ENCODE results near the gene ABAT. TPM values are rescaled to one million over a fixed set of nuclear protein-coding genes. Genes with fewer than 3 reads are reported as not detected.
"Not testable (repeated sequence)": the region's sequence is repeated elsewhere in the genome, so short reads cannot be mapped to it uniquely, and the experiment has no call there.

ABAT gene
- total and polyA plus RNA-seq, 5 donors = 10.9 to 42.4 (median 16.8) TPM

DNA sequence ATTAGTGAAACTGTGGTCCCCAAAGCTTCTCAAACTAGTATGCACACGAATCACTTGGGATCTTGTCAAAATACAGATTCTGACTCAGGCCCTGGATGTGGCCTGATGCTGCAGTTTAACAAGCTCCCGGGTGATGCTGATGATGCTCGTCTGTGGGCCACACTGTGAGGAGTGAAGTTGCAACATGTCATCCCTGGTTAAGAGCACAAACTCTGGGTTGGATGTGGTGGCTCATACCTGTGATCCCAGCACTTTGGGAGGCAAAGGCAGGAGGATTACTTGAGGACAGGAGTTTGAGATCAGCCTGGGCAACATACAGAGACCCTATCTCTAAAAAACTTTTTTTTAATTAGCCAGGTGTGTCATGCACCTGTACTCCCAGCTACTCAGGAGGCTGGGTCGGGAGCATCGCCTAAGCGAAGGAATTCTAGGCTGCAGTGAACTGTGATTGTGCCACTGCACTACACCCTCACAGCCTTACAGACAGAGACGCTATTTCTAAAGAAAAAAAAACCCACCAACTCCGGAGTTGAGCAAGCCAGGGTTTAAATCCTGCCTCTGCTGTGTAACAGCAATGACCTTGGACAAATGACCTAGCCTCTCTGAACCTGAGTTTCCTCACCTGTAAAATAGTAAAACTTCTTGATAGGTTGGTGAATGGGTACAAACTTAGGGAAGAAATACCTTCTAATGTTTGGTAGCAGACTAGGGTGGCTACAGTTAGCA, 24.4 kb upstream of the ABAT start:
- Histone ChIP-seq H3K27ac (ENCODE audit: low read length) (no peak overlapping the region), H3K27me3 (ENCODE audit: control insufficient read depth, insufficient read depth) (no peaks in the 10 kb centered on the region), H3K4me3 (ENCODE audit: low read length) (no peak overlapping the region), H3K9me3 (ENCODE audit: control insufficient read depth, low read length) (no peaks in the 10 kb centered on the region), H3K4me1 (ENCODE audit: control insufficient read depth, insufficient read depth, low read length) (no peaks in the 10 kb centered on the region)
- DNase-seq (no peak), ATAC-seq (no peak)
- intact Hi-C loops (cut with DNase I) = loop anchor here in 1 of 4 donors (10.0 kb wide), 1 partner anchor 235 kb away; the partner anchor contains the start of gene LITAFD
- 79% methylated on average over 8 of the region's 8 CpGs for WGBS

DNA sequence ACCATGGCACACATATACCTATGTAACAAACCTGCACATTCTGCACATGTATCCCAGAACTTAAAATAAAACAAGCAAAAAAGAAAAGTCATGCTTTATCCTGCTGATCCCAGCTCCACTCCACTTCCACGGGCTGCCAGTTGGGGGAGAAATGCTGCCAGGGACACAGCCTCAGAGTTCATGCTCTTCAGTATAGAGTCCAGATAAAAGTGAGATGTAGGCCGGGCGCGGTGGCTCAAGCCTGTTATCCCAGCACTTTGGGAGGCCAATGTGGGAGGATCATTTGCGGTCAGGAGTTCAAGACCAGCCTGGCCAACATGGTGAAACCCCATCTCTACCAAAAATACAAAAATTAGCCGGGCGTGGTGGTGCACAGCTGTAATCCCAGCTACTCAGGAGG, 22.5 kb upstream of the ABAT start:
- H3K27me3 ChIP-seq (ENCODE audit: control insufficient read depth, insufficient read depth); DNase-seq; H3K9me3 ChIP-seq (ENCODE audit: control insufficient read depth, low read length); H3K27ac ChIP-seq (ENCODE audit: low read length); H3K4me3 ChIP-seq (ENCODE audit: low read length); H3K4me1 ChIP-seq (ENCODE audit: control insufficient read depth, insufficient read depth, low read length): not testable (repeated sequence)
- WGBS = 53% methylated on average over 7 of the region's 7 CpGs
- peak in 1 of 2 donors; percentile 36 for ATAC-seq
- intact Hi-C loops (cut with DNase I) = loop anchor here in 1 of 4 donors (10.0 kb wide), 1 partner anchor 233 kb away; the partner anchor contains the start of gene LITAFD

- ATAC-seq (no peak), DNase-seq (no peak)
- 77% methylated on average over 1 of the region's 1 CpG for WGBS
- intact Hi-C loops (cut with DNase I) = loop anchor here in 3 of 4 donors (5.0 to 10.0 kb wide), 4 partner anchors 88 to 230 kb away; partner anchors contain the start of gene LITAFD (in 2 of the 3)
- Histone ChIP-seq H3K4me1 (ENCODE audit: control insufficient read depth, insufficient read depth, low read length) (no peaks in the 10 kb centered on the region), H3K9me3 (ENCODE audit: control insufficient read depth, low read length) (no peaks in the 10 kb centered on the region), H3K4me3 (ENCODE audit: low read length) (no peak overlapping the region), H3K27ac (ENCODE audit: low read length) (no peak overlapping the region), H3K27me3 (ENCODE audit: control insufficient read depth, insufficient read depth) (no peaks in the 10 kb centered on the region)
These were observed 19.2 kb upstream of the ABAT start for GRCh38 chr16:8655184-8655717.

- DNase-seq (no peak), ATAC-seq (no peak)
- no peak overlapping the region for H3K27ac ChIP-seq (ENCODE audit: low read length)
- no peaks in the 10 kb centered on the region for H3K27me3 ChIP-seq (ENCODE audit: control insufficient read depth, insufficient read depth)
- intact Hi-C loops (cut with DNase I) = loop anchor here in 3 of 4 donors (5.0 to 10.0 kb wide), 4 partner anchors 89 to 228 kb away; partner anchors contain the start of gene LITAFD (in 2 of the 3)
- H3K4me1 ChIP-seq (ENCODE audit: control insufficient read depth, insufficient read depth, low read length) = no peaks in the 10 kb centered on the region
- H3K9me3 ChIP-seq (ENCODE audit: control insufficient read depth, low read length) = no peaks in the 10 kb centered on the region
- WGBS = 49% methylated on average over 3 of the region's 3 CpGs
- no peak overlapping the region for H3K4me3 ChIP-seq (ENCODE audit: low read length)
These were observed 18.0 kb upstream of the ABAT start for GRCh38 chr16:8656376-8656775.

DNA sequence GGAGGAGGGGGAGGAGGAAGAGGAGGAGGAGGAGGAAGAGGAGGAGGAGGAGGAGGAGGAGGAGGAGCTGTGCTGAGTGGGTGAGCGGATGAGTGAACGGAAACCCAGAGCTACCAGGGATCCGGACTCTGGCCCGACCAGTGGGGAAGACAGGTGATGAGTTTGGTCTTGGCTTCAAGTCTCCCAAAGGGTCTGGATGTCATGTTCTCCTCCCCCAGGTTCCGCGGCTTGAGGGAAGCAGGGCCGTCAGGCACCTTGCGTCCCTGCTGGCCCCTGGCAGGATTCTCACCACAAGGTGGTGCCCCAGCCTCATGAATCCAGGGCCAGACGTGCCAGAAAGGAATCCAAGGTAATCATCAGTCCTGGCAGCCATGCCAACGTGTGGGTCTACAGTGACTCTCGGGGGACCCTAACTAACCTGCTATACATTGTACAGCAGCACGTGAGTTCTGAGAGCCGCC, 13.5 kb upstream of the ABAT start:
- Histone ChIP-seq H3K27me3 (ENCODE audit: control insufficient read depth, insufficient read depth) (no peaks in the 10 kb centered on the region), H3K4me1 (ENCODE audit: control insufficient read depth, insufficient read depth, low read length) (no peaks in the 10 kb centered on the region), H3K27ac (ENCODE audit: low read length) (no peak overlapping the region), H3K9me3 (ENCODE audit: control insufficient read depth, low read length) (no peaks in the 10 kb centered on the region), H3K4me3 (ENCODE audit: low read length) (no peak overlapping the region)
- 20% methylated on average over 13 of the region's 13 CpGs for WGBS
- DNase-seq = peak; percentile 57 to 90 (median 71)
- ATAC-seq = peak; percentile 86 to 87
- intact Hi-C loops (cut with DNase I) = loop anchor here in 3 of 4 donors (2.0 to 10.0 kb wide), 4 partner anchors 131 to 220 kb away; partner anchors contain the start of genes PMM2 (in 1 of the 3) and TMEM186 (in 1 of the 3)

GRCh38 chr16:8661703-8662102, 12.7 kb upstream of the ABAT start:
- Histone ChIP-seq H3K4me3 (ENCODE audit: low read length) (no peak overlapping the region), H3K27ac (ENCODE audit: low read length) (no peak overlapping the region), H3K9me3 (ENCODE audit: control insufficient read depth, low read length) (no peaks in the 10 kb centered on the region), H3K4me1 (ENCODE audit: control insufficient read depth, insufficient read depth, low read length) (no peaks in the 10 kb centered on the region), H3K27me3 (ENCODE audit: control insufficient read depth, insufficient read depth) (no peaks in the 10 kb centered on the region)
- DNase-seq (no peak), ATAC-seq (no peak)
- intact Hi-C loops (cut with DNase I) = loop anchor here in 3 of 4 donors (2.0 to 10.0 kb wide), 4 partner anchors 131 to 219 kb away; partner anchors contain the start of genes PMM2 (in 1 of the 3) and TMEM186 (in 1 of the 3)
- WGBS = 83% methylated on average over 5 of the region's 5 CpGs

- Histone ChIP-seq H3K27me3 (ENCODE audit: control insufficient read depth, insufficient read depth) (no peaks in the 10 kb centered on the region), H3K9me3 (ENCODE audit: control insufficient read depth, low read length) (no peaks in the 10 kb centered on the region), H3K27ac (ENCODE audit: low read length) (no peak overlapping the region), H3K4me1 (ENCODE audit: control insufficient read depth, insufficient read depth, low read length) (no peaks in the 10 kb centered on the region), H3K4me3 (ENCODE audit: low read length) (no peak overlapping the region)
- DNase-seq (no peak), ATAC-seq (no peak)
- WGBS = 75% methylated on average over 9 of the region's 9 CpGs
- intact Hi-C loops (cut with DNase I) = loop anchor here in 3 of 4 donors (5.0 to 10.0 kb wide), 3 partner anchors 129 to 211 kb away; partner anchors contain the start of genes PMM2 (in 1 of the 3) and TMEM186 (in 1 of the 3)
These were observed 11.0 kb upstream of the ABAT start for GRCh38 chr16:8663192-8664089.

DNA sequence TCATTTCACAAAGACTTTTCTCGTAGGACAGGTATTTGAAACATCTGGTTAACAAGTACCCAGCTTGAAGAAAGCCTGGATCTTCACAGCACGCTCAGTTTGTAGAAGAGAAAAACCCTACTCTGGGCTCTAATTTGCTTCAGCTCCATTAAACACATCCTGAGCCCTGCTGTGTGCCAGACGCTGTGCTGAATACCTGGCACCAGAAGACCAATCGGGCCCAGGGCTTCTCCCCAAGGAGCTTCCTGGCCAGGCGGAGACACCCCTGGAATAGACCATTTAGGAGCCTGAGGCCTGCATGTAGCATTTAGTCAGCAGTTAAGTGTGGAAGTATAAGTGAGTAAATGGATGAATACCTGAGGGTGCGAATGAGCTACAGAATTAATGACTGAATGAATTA, 8.9 kb upstream of the ABAT start:
- 81% methylated on average over 6 of the region's 6 CpGs for WGBS
- Histone ChIP-seq H3K27me3 (ENCODE audit: control insufficient read depth, insufficient read depth) (no peaks in the 10 kb centered on the region), H3K27ac (ENCODE audit: low read length) (no peak overlapping the region), H3K4me1 (ENCODE audit: control insufficient read depth, insufficient read depth, low read length) (no peaks in the 10 kb centered on the region), H3K9me3 (ENCODE audit: control insufficient read depth, low read length) (no peaks in the 10 kb centered on the region), H3K4me3 (ENCODE audit: low read length) (no peak overlapping the region)
- ATAC-seq (no peak), DNase-seq (no peak)
- intact Hi-C loops (cut with DNase I) = loop anchor here in 1 of 4 donors (10.0 kb wide), 1 partner anchor 209 kb away; no protein-coding TSS in a partner anchor

GRCh38 chr16:8667492-8667891, 6.9 kb upstream of the ABAT start:
- 91% methylated on average over 3 of the region's 3 CpGs for WGBS
- ATAC-seq = no peak
- intact Hi-C loops (cut with DNase I) = loop anchor here in 1 of 4 donors (10.0 kb wide), 1 partner anchor 207 kb away; no protein-coding TSS in a partner anchor

GRCh38 chr16:8668113-8668512, 6.3 kb upstream of the ABAT start:
- no peak overlapping the region for H3K27ac ChIP-seq (ENCODE audit: low read length)
- DNase-seq (no peak), ATAC-seq (no peak)
- 86% methylated on average over 5 of the region's 5 CpGs for WGBS
- no peaks in the 10 kb centered on the region for H3K9me3 ChIP-seq (ENCODE audit: control insufficient read depth, low read length)
- no peak overlapping the region for H3K4me3 ChIP-seq (ENCODE audit: low read length)
- H3K4me1 ChIP-seq (ENCODE audit: control insufficient read depth, insufficient read depth, low read length) = no peaks in the 10 kb centered on the region
- no peaks in the 10 kb centered on the region for H3K27me3 ChIP-seq (ENCODE audit: control insufficient read depth, insufficient read depth)
- intact Hi-C loops (cut with DNase I) = loop anchor here in 1 of 4 donors (10.0 kb wide), 1 partner anchor 207 kb away; no protein-coding TSS in a partner anchor

More at GRCh38 chr16:8667492-8667891, 6.9 kb upstream of the ABAT start:
- Histone ChIP-seq H3K9me3 (ENCODE audit: control insufficient read depth, low read length) (no peaks in the 10 kb centered on the region), H3K27ac (ENCODE audit: low read length) (no peak overlapping the region), H3K4me1 (ENCODE audit: control insufficient read depth, insufficient read depth, low read length) (no peaks in the 10 kb centered on the region), H3K4me3 (ENCODE audit: low read length) (no peak overlapping the region), H3K27me3 (ENCODE audit: control insufficient read depth, insufficient read depth) (no peaks in the 10 kb centered on the region)
- no peak for DNase-seq
